Trophoblast cell (in vitro differentiated cells and primary cell): ENCODE results near the gene TSR3.

Experiments
- DNase-seq, 2 donors: peaks; one replicate each; pipeline ENCODE4 v3.0.0-alpha.2; 2016
- H2AFZ ChIP-seq: 2 replicates; pipeline ENCODE4 v1.6.1; 2013; ENCODE audit warnings: low read length, moderate library complexity, mild to moderate bottlenecking; ENCODE audit not compliant: insufficient read depth, poor library complexity
- H2AK5ac ChIP-seq: 2 replicates; pipeline ENCODE4 v1.6.1; 2013; ENCODE audit warnings: mild to moderate bottlenecking, low read length
- H2BK120ac ChIP-seq: 2 replicates; pipeline ENCODE4 v1.6.1; 2013; ENCODE audit warnings: low read length, mild to moderate bottlenecking, moderate library complexity; ENCODE audit not compliant: insufficient read depth, poor library complexity
- H2BK12ac ChIP-seq: 2 replicates; pipeline ENCODE4 v1.6.1; 2013; ENCODE audit warnings: mild to moderate bottlenecking, low read length, moderate library complexity
- H2BK5ac ChIP-seq: 2 replicates; pipeline ENCODE4 v1.6.1; 2013; ENCODE audit warnings: low read length, low read depth, moderate library complexity, mild to moderate bottlenecking; ENCODE audit not compliant: poor library complexity
- H3K14ac ChIP-seq: 2 replicates; pipeline ENCODE4 v1.6.1; 2013; ENCODE audit warnings: mild to moderate bottlenecking, low read length
- H3K18ac ChIP-seq: 2 replicates; pipeline ENCODE4 v1.6.1; 2013; ENCODE audit warnings: mild to moderate bottlenecking, low read length
- H3K23ac ChIP-seq: 2 replicates; pipeline ENCODE4 v1.6.1; 2013; ENCODE audit warnings: low read length
- H3K27ac ChIP-seq: 2 replicates; pipeline ENCODE4 v1.5.1; 2013; ENCODE audit warnings: low read depth, mild to moderate bottlenecking, inconsistent platforms, low read length, moderate library complexity
- H3K27me3 ChIP-seq: 2 replicates; pipeline ENCODE4 v1.6.1; 2013; ENCODE audit warnings: inconsistent platforms, mild to moderate bottlenecking, low read length, moderate library complexity; ENCODE audit not compliant: insufficient read depth
- H3K36me3 ChIP-seq, 2 experiments: 1 replicate in 1 of 2; 2 replicates in 1 of 2; pipeline ENCODE4 v1.6.1; 2013; ENCODE audit warnings: low read length in 2 of 2, mild to moderate bottlenecking in 2 of 2, moderate library complexity in 1 of 2; ENCODE audit not compliant: insufficient read depth in 2 of 2, control insufficient read depth in 1 of 2
- H3K4ac ChIP-seq: 2 replicates; pipeline ENCODE4 v1.6.1; 2013; ENCODE audit warnings: low read depth, mild to moderate bottlenecking, low read length, moderate library complexity
- H3K4me1 ChIP-seq, 2 experiments: 1 replicate in 1 of 2; 2 replicates in 1 of 2; pipeline ENCODE4 v1.6.1; 2013; ENCODE audit warnings: low read length in 2 of 2, mild to moderate bottlenecking in 2 of 2, moderate library complexity in 1 of 2; ENCODE audit not compliant: insufficient read depth in 2 of 2, control insufficient read depth in 1 of 2
- H3K4me2 ChIP-seq: 2 replicates; pipeline ENCODE4 v1.6.1; 2013; ENCODE audit warnings: inconsistent platforms, mild to moderate bottlenecking, low read length, moderate library complexity
- H3K4me3 ChIP-seq: 2 replicates; pipeline ENCODE4 v1.5.1; 2013; ENCODE audit warnings: mild to moderate bottlenecking, low read depth, low read length, inconsistent platforms
- H3K79me1 ChIP-seq: one replicate; pipeline ENCODE4 v1.6.1; 2013; ENCODE audit warnings: low read length
- H3K79me2 ChIP-seq: 2 replicates; pipeline ENCODE4 v1.6.1; 2013; ENCODE audit warnings: low read length, mild to moderate bottlenecking; ENCODE audit not compliant: control insufficient read depth, insufficient read depth, poor library complexity
- H3K9ac ChIP-seq: 2 replicates; pipeline ENCODE4 v1.6.1; 2013; ENCODE audit warnings: mild to moderate bottlenecking, low read length
- H3K9me3 ChIP-seq: 2 replicates; pipeline ENCODE4 v1.6.1; 2013; ENCODE audit warnings: low read depth, mild to moderate bottlenecking, control low read depth, inconsistent platforms, low read length; ENCODE audit not compliant: insufficient read depth
- H4K12ac ChIP-seq: 2 replicates; pipeline ENCODE4 v1.6.1; 2013; ENCODE audit warnings: low read depth, mild to moderate bottlenecking, low read length, moderate library complexity
- H4K8ac ChIP-seq: 2 replicates; pipeline ENCODE4 v1.6.1; 2013; ENCODE audit warnings: low read depth, mild to moderate bottlenecking, low read length, moderate library complexity
- H4K91ac ChIP-seq: one replicate; pipeline ENCODE4 v1.6.1; 2013; ENCODE audit warnings: low read depth, mild to moderate bottlenecking, low read length, moderate library complexity
- whole genome bisulfite sequencing: extraction: QIAGEN DNeasy Blood & Tissue Kit; methylation state at CpG from one replicate; pipeline ENCODE4 v1.1.7; 2013; ENCODE audit warnings: missing lambda C conversion rate; ENCODE audit not compliant: insufficient read length, insufficient coverage; ENCODE audit errors: extremely low coverage; 5-methylcytosine and 5-hydroxymethylcytosine counted together

Gene TSR3

GRCh38 chr16:1320658-1321240, 30.9 kb downstream of the TSR3 start:
- H2BK120ac ChIP-seq: no peak overlapping the region
- H3K9me3 ChIP-seq: peaks cover 4% of the 10 kb centered on the region
- no peak overlapping the region for H4K91ac ChIP-seq
- H4K12ac ChIP-seq: no peak overlapping the region
- H3K4ac ChIP-seq: no peak overlapping the region
- H3K9ac ChIP-seq: no peak overlapping the region
- H3K36me3 ChIP-seq: peaks cover 90 to 91% of the 10 kb centered on the region in 2 experiments
- H3K79me1 ChIP-seq: no peaks in the 10 kb centered on the region
- H3K4me2 ChIP-seq: no peak overlapping the region
- no peaks in the 10 kb centered on the region for H3K4me1 ChIP-seq
- H3K27me3 ChIP-seq: no peaks in the 10 kb centered on the region
- no peak overlapping the region for H2BK12ac ChIP-seq
- H3K18ac ChIP-seq: no peak overlapping the region
- H2AK5ac ChIP-seq: no peak overlapping the region
- no peak overlapping the region for H3K23ac ChIP-seq
- H3K4me3 ChIP-seq: no peak overlapping the region
- H3K79me2 ChIP-seq: no peaks in the 10 kb centered on the region
- H3K14ac ChIP-seq: no peak overlapping the region
- no peak overlapping the region for H3K27ac ChIP-seq
- H4K8ac ChIP-seq: no peak overlapping the region
- DNase-seq: no peak
- no peak overlapping the region for H2BK5ac ChIP-seq
- no peak overlapping the region for H2AFZ ChIP-seq
- no CpG with 5 or more reads among the region's 22 CpGs for WGBS

DNA sequence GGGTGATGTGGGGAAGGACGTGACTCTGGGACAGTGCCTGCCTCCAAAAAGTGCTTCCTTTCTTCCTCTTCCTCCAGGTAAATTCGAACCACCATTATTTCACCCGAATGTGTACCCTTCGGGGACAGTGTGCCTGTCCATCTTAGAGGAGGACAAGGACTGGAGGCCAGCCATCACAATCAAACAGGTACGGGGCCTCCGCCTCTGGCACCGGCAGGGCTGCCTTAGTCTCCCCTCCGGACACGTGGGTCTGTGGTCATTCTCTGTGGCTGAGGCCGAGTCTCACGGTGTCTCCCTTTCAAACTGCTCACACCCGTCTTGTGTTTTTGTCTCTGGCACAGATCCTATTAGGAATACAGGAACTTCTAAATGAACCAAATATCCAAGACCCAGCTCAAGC, 31.6 kb downstream of the TSR3 start:
- Histone ChIP-seq H3K79me1 (no peaks in the 10 kb centered on the region), H3K4me2 (no peak overlapping the region), H2BK5ac (no peak overlapping the region), H2BK120ac (no peak overlapping the region), H3K9me3 (peaks cover 4% of the 10 kb centered on the region), H4K91ac (no peak overlapping the region), H3K4me1 (no peaks in the 10 kb centered on the region), H3K27ac (no peak overlapping the region), H4K12ac (no peak overlapping the region), H3K4me3 (no peak overlapping the region), H3K23ac (no peak overlapping the region), H3K27me3 (no peaks in the 10 kb centered on the region), H4K8ac (no peak overlapping the region), H3K14ac (no peak overlapping the region), H3K36me3 (peaks cover 90 to 91% of the 10 kb centered on the region in 2 experiments), H2BK12ac (no peak overlapping the region), H3K4ac (no peak overlapping the region), H3K18ac (no peak overlapping the region), H3K79me2 (no peaks in the 10 kb centered on the region), H2AK5ac (no peak overlapping the region), H3K9ac (no peak overlapping the region), H2AFZ (no peak overlapping the region)
- no CpG with 5 or more reads among the region's 12 CpGs for WGBS
- DNase-seq: no peak

- no peaks in the 10 kb centered on the region for H3K4me1 ChIP-seq
- H4K91ac ChIP-seq: no peak overlapping the region
- no peak overlapping the region for H3K27ac ChIP-seq
- H3K9me3 ChIP-seq: peaks cover 4% of the 10 kb centered on the region
- no peak overlapping the region for H3K4ac ChIP-seq
- H3K23ac ChIP-seq: no peak overlapping the region
- no peak overlapping the region for H2AK5ac ChIP-seq
- H3K9ac ChIP-seq: no peak overlapping the region
- WGBS: no CpG with 5 or more reads among the region's 33 CpGs
- no peak overlapping the region for H3K4me2 ChIP-seq
- peaks cover 90 to 91% of the 10 kb centered on the region in 2 experiments for H3K36me3 ChIP-seq
- DNase-seq: no peak
- no peak overlapping the region for H4K12ac ChIP-seq
- no peak overlapping the region for H2AFZ ChIP-seq
- no peak overlapping the region for H3K4me3 ChIP-seq
- no peak overlapping the region for H2BK5ac ChIP-seq
- no peak overlapping the region for H3K18ac ChIP-seq
- no peak overlapping the region for H3K14ac ChIP-seq
- no peaks in the 10 kb centered on the region for H3K79me1 ChIP-seq
- no peaks in the 10 kb centered on the region for H3K27me3 ChIP-seq
- no peak overlapping the region for H2BK12ac ChIP-seq
- no peak overlapping the region for H4K8ac ChIP-seq
- peaks cover 2% of the 10 kb centered on the region for H3K79me2 ChIP-seq
- H2BK120ac ChIP-seq: no peak overlapping the region
Measured at GRCh38 chr16:1319041-1319440, 32.6 kb downstream of the TSR3 start.

DNA sequence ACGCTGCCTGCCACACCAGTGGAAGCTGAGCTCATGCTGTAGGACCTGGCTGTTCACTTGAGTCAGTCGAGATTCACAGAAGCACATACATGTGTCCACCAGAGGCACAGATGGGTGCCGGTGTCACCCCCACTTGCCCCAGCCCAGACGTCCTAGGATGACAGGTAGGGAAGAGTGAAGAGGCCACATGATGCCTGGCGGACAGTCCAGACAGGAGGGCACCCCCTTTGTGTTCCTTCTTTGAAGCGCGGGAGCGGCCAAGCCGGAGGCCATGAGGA, 33.5 kb downstream of the TSR3 start:
- Histone ChIP-seq H4K8ac (no peak overlapping the region), H3K79me1 (no peaks in the 10 kb centered on the region), H2BK12ac (no peak overlapping the region), H2BK5ac (no peak overlapping the region), H3K18ac (no peak overlapping the region), H3K27ac (no peak overlapping the region), H3K14ac (no peak overlapping the region), H4K12ac (no peak overlapping the region), H3K4me1 (no peaks in the 10 kb centered on the region), H3K9me3 (peaks cover 4% of the 10 kb centered on the region), H2AFZ (no peak overlapping the region), H2BK120ac (no peak overlapping the region), H2AK5ac (no peak overlapping the region), H3K4ac (no peak overlapping the region), H4K91ac (no peak overlapping the region), H3K23ac (no peak overlapping the region), H3K4me3 (no peak overlapping the region), H3K4me2 (no peak overlapping the region), H3K9ac (no peak overlapping the region), H3K27me3 (no peaks in the 10 kb centered on the region), H3K79me2 (peaks cover 9% of the 10 kb centered on the region), H3K36me3 (peaks cover 89 to 90% of the 10 kb centered on the region in 2 experiments)
- WGBS: no CpG with 5 or more reads among the region's 9 CpGs
- DNase-seq: no peak
